ENCODE results near the gene FBXO45. TPM values are rescaled to one million over a fixed set of nuclear protein-coding genes. Genes with fewer than 3 reads are reported as not detected.

FBXO45 gene
- total and polyA plus RNA-seq, 9 of the 15 experiments (the other 6 are each of a cell fraction or from before 2014, with no cell fraction given): 15.2 to 52.8 (median 37.0) TPM

GRCh38 chr3:196633555-196634151 lies 65.2 kb downstream of the FBXO45 start (continued):
- TF ChIP-seq RERE (CRISPR knock-in tag; IDR thresholded peaks at IDR 0.05; ENCODE audit: borderline replicate concordance) (no peak), ZBTB11 (CRISPR knock-in tag; IDR thresholded peaks at IDR 0.05) (no peak; a peak in 1 of 6 replicates), NKRF (IDR thresholded peaks at IDR 0.05; ENCODE audit: borderline replicate concordance) (no peak), CBFB (CRISPR knock-in tag; IDR thresholded peaks at IDR 0.05) (no peak), SIN3B (IDR thresholded peaks at IDR 0.05; ENCODE audit: low read depth) (no peak), UBTF (IDR thresholded peaks at IDR 0.05; ENCODE audit: borderline replicate concordance in 1 of 2, low read depth in 2 of 2, low read length in 2 of 2) (no peak), CREB1 (IDR thresholded peaks at IDR 0.05) (no peak), CREB1 (CRISPR knock-in tag; IDR thresholded peaks at IDR 0.05) (no peak), ZNF224 (CRISPR knock-in tag; IDR thresholded peaks at IDR 0.05) (no peak), GABPB2 (CRISPR knock-in tag; conservative IDR thresholded peaks at IDR 0.05) (no peak), ID3 (CRISPR knock-in tag; IDR thresholded peaks at IDR 0.05) (no peak), ID3 (tag; IDR thresholded peaks at IDR 0.05) (peak; percentile 86), DMBX1 (CRISPR knock-in tag; IDR thresholded peaks at IDR 0.05; ENCODE audit: borderline replicate concordance) (peak; percentile 37; the same call in 1 of the 2 replicates)
